Ovary (tissue), 9 donors: ENCODE measurements around the gene RIOK2. TPM values are rescaled to one million over a fixed set of nuclear protein-coding genes. Genes with fewer than 3 reads are reported as not detected.
"Not testable (repeated sequence)": the region's sequence is repeated elsewhere in the genome, so short reads cannot be mapped to it uniquely, and the experiment has no call there.

Source experiments
- DNase-seq, 5 donors: peaks; one replicate each; pipeline ENCODE4 v3.0.0-alpha.2; 2019 to 2020
- H3K27ac ChIP-seq, 2 donors: fragments of 200-600 bp; one replicate each; pipeline versions ENCODE4 v1.5.1 to v1.8.0; 2019 to 2022
- H3K27me3 ChIP-seq: fragments of 200-600 bp; one replicate; pipeline ENCODE4 v1.8.0; 2022
- H3K36me3 ChIP-seq: fragments of 200-600 bp; sonication (generic); one replicate; pipeline ENCODE4 v1.5.1; 2019
- H3K4me1 ChIP-seq: one replicate; pipeline ENCODE4 v1.8.1; 2013; ENCODE audit warnings: mild to moderate bottlenecking, moderate library complexity; ENCODE audit not compliant: insufficient read depth
- H3K4me3 ChIP-seq: fragments of 200-600 bp; sonication (generic); one replicate; pipeline ENCODE4 v1.5.1; 2017
- H3K9me3 ChIP-seq, 2 donors: fragments of 200-600 bp in 1 of 2; sonication (generic) in 1 of 2; one replicate each; pipeline versions ENCODE4 v1.5.1 to v1.8.1; 2013 to 2019; ENCODE audit warnings: mild to moderate bottlenecking in 1 of 2, moderate library complexity in 1 of 2
- EP300 ChIP-seq: sonication (generic); formaldehyde crosslinking; IDR thresholded peaks from one replicate; pipeline ENCODE4 v1.6.1; 2017; ENCODE audit warnings: antibody characterized with exemption
- POLR2A ChIP-seq: fragments of 450-650 bp; IDR thresholded peaks from one replicate; pipeline ENCODE4 v1.6.1; 2017; ENCODE audit warnings: antibody characterized with exemption, mild to moderate bottlenecking, moderate library complexity
- WGBS, 3 donors: extraction: QIAGEN DNeasy Blood & Tissue Kit in 1 of 3; methylation state at CpG; one replicate each; pipeline versions ENCODE4 v1.1.5 to v1.1.7; 2013 to 2017; 5-methylcytosine and 5-hydroxymethylcytosine counted together
- intact Hi-C, 4 donors: fragments of 100-400 bp; cut with DNase I; formaldehyde crosslinking; loops; one replicate each; pipeline versions ENCODE4 v1.11.0 to v1.15.1; 2022 to 2023
- polyA plus RNA-seq, 2 donors: library from polyadenylated mRNA; stranded (reverse); fragments of 200-250 nt in 1 of 2; fragments of 350-450 nt in 1 of 2; fragmentation: Illumina TruSeq in 1 of 2; extraction: RNeasy Lipid Tissue Mini Kit (QIAGEN cat#74804) in 1 of 2; gene quantifications; one replicate each; pipeline ENCODE4 v1.2.3, GENCODE V29; 2013 to 2014
- total RNA-seq, 7 donors: library from RNA; depleted of rRNA in 2 of 7; stranded (reverse); fragments of >200 nt in 2 of 7; fragmentation: NEBNext Ultra II Directional in 3 of 7; extraction: Animal tissue kit (Norgen Biotek cat#: 25700) in 3 of 7; gene quantifications; one replicate each; pipeline versions ENCODE4 v1.1.0 to v1.2.4, GENCODE V29; 2016 to 2023
- TF ChIP-seq, protein P1 (sequence below), 3 donors: fragments of 450-650 bp in 2 of 3; fragments of 200-600 bp in 1 of 3; IDR thresholded peaks; one replicate each; pipeline versions ENCODE4 v1.5.1 to v1.8.0; 2016 to 2022; ENCODE audit warnings: antibody characterized with exemption in 3 of 3, mild to moderate bottlenecking in 1 of 3
- donor health status: DM: no; HTN: no; CAD: no; lungs with moderate emphysema.
- donor health status: DM: no; HTN: no; CAD: no.
- donor health status: Bipolar disorder and iron deficiency.
- donor health status: DM: yes; HTN: yes; CAD: no.
- donor health status: DM: no; HTN: no; CAD: no.
- donor health status: DM: yes; HTN: yes; CAD: no.

RIOK2 gene
- total and polyA plus RNA-seq, 9 donors: 10.9 to 32.1 (median 19.3) TPM

- Histone ChIP-seq H3K4me3 (no peak overlapping the region), H3K36me3 (no peaks in the 10 kb centered on the region), H3K27me3 (no peaks in the 10 kb centered on the region), H3K9me3 (no peaks in the 10 kb centered on the region), H3K4me1 (no peaks in the 10 kb centered on the region), H3K27ac (no peak overlapping the region)
- no peak for DNase-seq
- WGBS, 3 donors: 76 to 85% (median 82%) methylated on average over 2 of the region's 2 CpGs
- intact Hi-C loops: no loop called here
- TF ChIP-seq, protein P1, sequence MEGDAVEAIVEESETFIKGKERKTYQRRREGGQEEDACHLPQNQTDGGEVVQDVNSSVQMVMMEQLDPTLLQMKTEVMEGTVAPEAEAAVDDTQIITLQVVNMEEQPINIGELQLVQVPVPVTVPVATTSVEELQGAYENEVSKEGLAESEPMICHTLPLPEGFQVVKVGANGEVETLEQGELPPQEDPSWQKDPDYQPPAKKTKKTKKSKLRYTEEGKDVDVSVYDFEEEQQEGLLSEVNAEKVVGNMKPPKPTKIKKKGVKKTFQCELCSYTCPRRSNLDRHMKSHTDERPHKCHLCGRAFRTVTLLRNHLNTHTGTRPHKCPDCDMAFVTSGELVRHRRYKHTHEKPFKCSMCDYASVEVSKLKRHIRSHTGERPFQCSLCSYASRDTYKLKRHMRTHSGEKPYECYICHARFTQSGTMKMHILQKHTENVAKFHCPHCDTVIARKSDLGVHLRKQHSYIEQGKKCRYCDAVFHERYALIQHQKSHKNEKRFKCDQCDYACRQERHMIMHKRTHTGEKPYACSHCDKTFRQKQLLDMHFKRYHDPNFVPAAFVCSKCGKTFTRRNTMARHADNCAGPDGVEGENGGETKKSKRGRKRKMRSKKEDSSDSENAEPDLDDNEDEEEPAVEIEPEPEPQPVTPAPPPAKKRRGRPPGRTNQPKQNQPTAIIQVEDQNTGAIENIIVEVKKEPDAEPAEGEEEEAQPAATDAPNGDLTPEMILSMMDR (IDR thresholded peaks at IDR 0.05): no peak
- TF ChIP-seq EP300 (no peak), POLR2A (no peak)
Observed at GRCh38 chr5:97191893-97192292, 8.8 kb upstream of the RIOK2 start.

- H3K9me3 ChIP-seq, H3K36me3 ChIP-seq, H3K27ac ChIP-seq, intact Hi-C loops, H3K4me3 ChIP-seq, H3K27me3 ChIP-seq, DNase-seq, H3K4me1 ChIP-seq: not testable (repeated sequence)
- 93 to 96% (median 96%) methylated on average over 1 of the region's 1 CpG for WGBS, 3 donors
Observed at GRCh38 chr5:97189523-97189922, 6.5 kb upstream of the RIOK2 start.

- Histone ChIP-seq H3K4me3 (peak overlapping the region; percentile 70), H3K27ac (peak overlapping the region; percentile 43 to 81), H3K9me3 (no peaks in the 10 kb centered on the region), H3K4me1 (peaks cover 7% of the 10 kb centered on the region), H3K27me3 (no peaks in the 10 kb centered on the region), H3K36me3 (no peaks in the 10 kb centered on the region)
- intact Hi-C loops: no loop called here
- WGBS, 3 donors: 33 to 41% (median 37%) methylated on average over 6 of the region's 6 CpGs
- no peak for TF ChIP-seq POLR2A
- TF ChIP-seq EP300: no peak
- DNase-seq: peak in 1 of 5 donors; percentile 36
Observed at GRCh38 chr5:97183930-97184213, 825 bp upstream of the RIOK2 start.

DNA sequence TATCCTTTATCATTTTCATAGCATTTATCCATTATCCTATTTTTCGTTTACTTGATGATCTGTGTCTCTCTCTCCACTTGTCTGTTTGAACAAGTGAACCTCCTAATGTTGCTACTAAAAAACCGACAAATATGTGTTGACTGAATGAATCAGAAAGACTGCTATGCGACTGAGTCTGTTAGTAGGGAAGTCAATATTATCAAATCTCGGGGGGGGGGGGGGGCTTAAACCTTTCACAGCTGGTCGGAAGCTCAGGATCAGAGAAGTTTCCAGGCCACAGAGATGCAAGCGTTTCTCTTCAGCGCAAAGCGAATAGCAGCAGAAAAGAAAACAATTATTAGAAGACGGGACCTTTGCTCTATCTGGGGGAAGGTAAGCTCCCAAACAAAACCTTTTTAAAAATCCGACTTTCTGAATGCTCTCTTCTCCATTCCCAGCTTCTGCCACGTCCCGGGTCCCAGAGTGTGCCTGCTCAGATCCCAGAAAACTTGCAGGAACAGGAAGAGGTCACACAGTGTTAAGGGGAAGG is 412 bp downstream of the RIOK2 start:
- 0% methylated on average over 12 of the region's 12 CpGs for WGBS, 3 donors
- intact Hi-C loops: no loop called here
- DNase-seq: no peak

GRCh38 chr5:97181856-97182545 is 1.0 kb downstream of the RIOK2 start:
- H3K4me3 ChIP-seq: peak overlapping the region; percentile 70
- H3K36me3 ChIP-seq: no peaks in the 10 kb centered on the region
- DNase-seq: no peak
- TF ChIP-seq EP300 (no peak), POLR2A (no peak)
- TF ChIP-seq, protein P1 (IDR thresholded peaks at IDR 0.05): no peak
- no peaks in the 10 kb centered on the region for H3K9me3 ChIP-seq
- H3K27me3 ChIP-seq: no peaks in the 10 kb centered on the region
- intact Hi-C loops: no loop called here
- no peak overlapping the region for H3K27ac ChIP-seq
- H3K4me1 ChIP-seq: peaks cover 7% of the 10 kb centered on the region
- 59 to 68% (median 63%) methylated on average over 4 of the region's 4 CpGs for WGBS, 3 donors

More for the DNA sequence above, 412 bp downstream of the RIOK2 start:
- TF ChIP-seq, protein P1 (IDR thresholded peaks at IDR 0.05): no peak
- no peak for TF ChIP-seq EP300
- TF ChIP-seq POLR2A: no peak
- no peaks in the 10 kb centered on the region for H3K9me3 ChIP-seq
- peaks cover 7% of the 10 kb centered on the region for H3K4me1 ChIP-seq
- H3K27me3 ChIP-seq: no peaks in the 10 kb centered on the region
- H3K36me3 ChIP-seq: no peaks in the 10 kb centered on the region
- H3K27ac ChIP-seq: peak overlapping the region; percentile 43 to 81
- H3K4me3 ChIP-seq: peak overlapping the region; percentile 70

- H3K4me1 ChIP-seq, H3K27ac ChIP-seq, H3K9me3 ChIP-seq, intact Hi-C loops, DNase-seq, H3K4me3 ChIP-seq, H3K27me3 ChIP-seq, H3K36me3 ChIP-seq: not testable (repeated sequence)
- 60 to 77% (median 63%) methylated on average over 3 of the region's 3 CpGs for WGBS, 3 donors
Observed at GRCh38 chr5:97179457-97179856, 3.6 kb downstream of the RIOK2 start.
